Hepatocyte (in vitro differentiated cells): Measurements from ENCODE around the gene KIRREL3.

Experiments
- EZH2 ChIP-seq: fragments of 200-600 bp; sonication (generic); IDR thresholded peaks from 2 replicates; pipeline ENCODE4 v1.6.1; 2016; ENCODE audit warnings: antibody characterized with exemption, mild to moderate bottlenecking, borderline replicate concordance
- TF ChIP-seq, protein P1 (sequence below): fragments of 200-600 bp; sonication (generic); IDR thresholded peaks from 2 replicates; pipeline ENCODE4 v1.5.1; 2016; ENCODE audit warnings: antibody characterized with exemption, mild to moderate bottlenecking; ENCODE audit not compliant: poor library complexity

DNA sequence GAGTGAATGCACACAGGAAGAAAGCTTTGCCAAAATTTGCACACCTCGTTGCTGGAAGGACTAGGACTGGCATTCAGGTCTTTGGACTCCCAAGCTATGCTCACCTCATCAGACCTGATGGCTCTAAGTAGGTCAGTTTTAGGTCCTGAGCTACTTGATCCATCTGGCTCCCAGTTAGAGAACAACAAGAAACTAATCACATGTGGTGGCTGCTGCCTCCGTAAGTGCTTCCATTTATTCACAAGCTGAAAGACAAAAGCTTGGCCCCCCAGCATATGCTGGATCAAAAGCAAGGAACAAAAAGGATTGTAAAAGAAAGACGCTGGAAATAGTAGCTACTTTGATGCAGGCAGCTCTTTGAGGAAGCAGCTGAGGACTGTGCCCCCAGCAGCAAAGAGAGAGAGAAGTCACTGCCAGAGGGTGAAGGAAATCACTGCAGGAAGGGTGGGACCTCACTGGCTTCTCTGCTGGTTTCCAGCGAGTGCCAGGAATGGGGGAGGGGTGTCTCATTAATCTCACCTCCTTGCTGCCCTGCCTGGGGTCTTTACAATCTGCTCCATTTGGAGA is 268.9 kb downstream of the KIRREL3 start:
- TF ChIP-seq, protein P1, sequence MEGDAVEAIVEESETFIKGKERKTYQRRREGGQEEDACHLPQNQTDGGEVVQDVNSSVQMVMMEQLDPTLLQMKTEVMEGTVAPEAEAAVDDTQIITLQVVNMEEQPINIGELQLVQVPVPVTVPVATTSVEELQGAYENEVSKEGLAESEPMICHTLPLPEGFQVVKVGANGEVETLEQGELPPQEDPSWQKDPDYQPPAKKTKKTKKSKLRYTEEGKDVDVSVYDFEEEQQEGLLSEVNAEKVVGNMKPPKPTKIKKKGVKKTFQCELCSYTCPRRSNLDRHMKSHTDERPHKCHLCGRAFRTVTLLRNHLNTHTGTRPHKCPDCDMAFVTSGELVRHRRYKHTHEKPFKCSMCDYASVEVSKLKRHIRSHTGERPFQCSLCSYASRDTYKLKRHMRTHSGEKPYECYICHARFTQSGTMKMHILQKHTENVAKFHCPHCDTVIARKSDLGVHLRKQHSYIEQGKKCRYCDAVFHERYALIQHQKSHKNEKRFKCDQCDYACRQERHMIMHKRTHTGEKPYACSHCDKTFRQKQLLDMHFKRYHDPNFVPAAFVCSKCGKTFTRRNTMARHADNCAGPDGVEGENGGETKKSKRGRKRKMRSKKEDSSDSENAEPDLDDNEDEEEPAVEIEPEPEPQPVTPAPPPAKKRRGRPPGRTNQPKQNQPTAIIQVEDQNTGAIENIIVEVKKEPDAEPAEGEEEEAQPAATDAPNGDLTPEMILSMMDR: no peak
- no peak for TF ChIP-seq EZH2
